Esophagus muscularis mucosa (tissue), 4 donors: ENCODE results near the gene TOE1. TPM values are rescaled to one million over a fixed set of nuclear protein-coding genes. Genes with fewer than 3 reads are reported as not detected.

ENCODE experiments used
- DNase-seq: peaks from one replicate; pipeline ENCODE4 v3.0.0-alpha.2; 2017; ENCODE audit errors: extremely low spot score
- H3K27ac ChIP-seq, 4 donors: fragments of 200-600 bp; sonication (generic); replicated peaks in 1 of 4; 1 replicate in 3 of 4; 2 replicates in 1 of 4; pipeline ENCODE4 v1.5.1; 2016 to 2019; ENCODE audit warnings: mild to moderate bottlenecking in 1 of 4
- H3K27me3 ChIP-seq, 4 donors: fragments of 200-600 bp; sonication (generic); one replicate each; pipeline versions ENCODE4 v1.5.1 to v1.6.0; 2016 to 2019
- H3K36me3 ChIP-seq, 4 donors: fragments of 200-600 bp; sonication (generic); one replicate each; pipeline ENCODE4 v1.5.1; 2016 to 2019
- H3K4me1 ChIP-seq, 4 donors: fragments of 200-600 bp; sonication (generic); one replicate each; pipeline ENCODE4 v1.5.1; 2016 to 2019
- H3K4me3 ChIP-seq, 4 donors: fragments of 200-600 bp; sonication (generic); 1 replicate in 2 of 4; 2 replicates in 2 of 4; pipeline ENCODE4 v1.5.1; 2016 to 2019; ENCODE audit warnings: mild to moderate bottlenecking in 4 of 4, moderate library complexity in 1 of 4
- H3K9me3 ChIP-seq, 4 donors: fragments of 200-600 bp; sonication (generic); 1 replicate in 3 of 4; 2 replicates in 1 of 4; pipeline ENCODE4 v1.5.1; 2016 to 2019
- CTCF ChIP-seq, 3 experiments: fragments of 200-600 bp in 2 of 3; fragments of 450-650 bp in 1 of 3; sonication (generic) in 2 of 3; IDR thresholded peaks; one replicate each; pipeline ENCODE4 v1.5.1; 2017 to 2019; ENCODE audit warnings: antibody characterized with exemption in 3 of 3, mild to moderate bottlenecking in 2 of 3, moderate library complexity in 1 of 3
- EP300 ChIP-seq: sonication (generic); formaldehyde crosslinking; IDR thresholded peaks from one replicate; pipeline ENCODE4 v1.6.1; 2017; ENCODE audit warnings: antibody characterized with exemption
- POLR2A ChIP-seq: fragments of 450-650 bp; IDR thresholded peaks from one replicate; pipeline ENCODE4 v1.6.1; 2017; ENCODE audit warnings: antibody characterized with exemption, moderate library complexity, mild to moderate bottlenecking, low read depth
- POLR2AphosphoS5 ChIP-seq, 2 donors: sonication (generic); formaldehyde crosslinking; IDR thresholded peaks; one replicate each; pipeline ENCODE4 v1.6.1; 2017; ENCODE audit warnings: antibody characterized with exemption in 2 of 2
- WGBS: methylation state at CpG from one replicate; pipeline ENCODE4 v1.1.5; 2018; 5-methylcytosine and 5-hydroxymethylcytosine counted together
- intact Hi-C: fragments of 100-400 bp; cut with DNase I; formaldehyde crosslinking; loops from one replicate; pipeline ENCODE4 v1.15.1; 2023
- total RNA-seq, 4 donors: library from RNA; depleted of rRNA; stranded (reverse); fragments of >200 nt; gene quantifications; one replicate each; pipeline versions ENCODE4 v1.1.0 to v1.2.1, GENCODE V29; 2016

Gene TOE1
- total RNA-seq, 4 donors from 2014 or later, result 5.0 to 11.8 (median 7.6) TPM

GRCh38 chr1:45337630-45338325 is 2.2 kb upstream of the TOE1 start:
- H3K27me3 ChIP-seq, result no peaks in the 10 kb centered on the region
- intact Hi-C loops, result loop anchor here (5.0 kb wide), 1 partner anchor 35 kb away; no protein-coding TSS in a partner anchor
- no peak overlapping the region for H3K4me3 ChIP-seq
- peaks cover 21 to 37% (median 29%) of the 10 kb centered on the region in 4 donors for H3K4me1 ChIP-seq
- no peak for TF ChIP-seq EP300
- no peak overlapping the region for H3K27ac ChIP-seq
- H3K36me3 ChIP-seq, result peaks cover 20 to 34% (median 30%) of the 10 kb centered on the region in 4 donors
- WGBS, result 87% methylated on average over 3 of the region's 3 CpGs
- H3K9me3 ChIP-seq, result no peaks in the 10 kb centered on the region
- DNase-seq, result no peak

DNA sequence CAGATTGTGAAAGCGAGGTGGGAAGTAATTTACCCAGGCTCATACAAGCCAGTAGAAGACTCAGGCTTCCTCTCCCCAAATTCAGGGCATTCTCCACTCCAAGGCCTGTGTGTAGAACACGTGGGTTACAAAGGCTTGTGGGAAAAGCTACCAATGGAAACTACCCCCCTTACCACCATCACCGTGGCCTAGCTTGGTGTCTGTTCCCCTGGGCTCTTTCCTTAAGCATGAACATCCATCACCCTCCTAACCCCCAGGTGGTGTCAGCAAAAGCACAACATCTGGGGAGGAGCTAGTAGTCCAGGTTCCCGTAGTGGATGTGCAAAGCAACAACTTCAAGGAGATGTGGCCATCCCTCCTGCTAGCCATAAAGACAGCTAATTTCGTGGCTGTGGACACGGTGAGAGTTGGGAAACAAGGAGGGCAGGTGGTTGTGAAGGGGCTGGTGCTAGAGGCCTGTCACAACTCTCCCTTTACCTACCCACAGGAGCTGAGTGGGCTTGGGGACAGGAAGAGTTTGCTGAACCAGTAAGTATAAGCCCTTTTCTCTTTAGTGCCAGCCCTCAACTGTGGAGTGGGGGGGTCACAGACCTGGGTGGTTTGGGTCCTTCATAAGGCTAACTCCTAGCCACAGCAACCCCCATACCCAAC is 971 bp downstream of the TOE1 start:
- TF ChIP-seq POLR2AphosphoS5 (IDR thresholded peaks at IDR 0.05), result no peak
- no peak for TF ChIP-seq POLR2A
- no peak for TF ChIP-seq CTCF (IDR thresholded peaks at IDR 0.05)
- TF ChIP-seq EP300, result no peak
- no peaks in the 10 kb centered on the region for H3K27me3 ChIP-seq
- peaks cover 21 to 37% (median 29%) of the 10 kb centered on the region in 4 donors for H3K4me1 ChIP-seq
- peak overlapping the region; percentile 74 to 91 (median 82) for H3K4me3 ChIP-seq
- 21% methylated on average over 6 of the region's 6 CpGs for WGBS
- peaks cover 19 to 44% (median 42%) of the 10 kb centered on the region in 4 donors for H3K36me3 ChIP-seq
- intact Hi-C loops, result no loop called here
- no peak for DNase-seq
- no peaks in the 10 kb centered on the region for H3K9me3 ChIP-seq
- H3K27ac ChIP-seq, result peak overlapping the region; percentile 93 to 97 (median 95)

DNA sequence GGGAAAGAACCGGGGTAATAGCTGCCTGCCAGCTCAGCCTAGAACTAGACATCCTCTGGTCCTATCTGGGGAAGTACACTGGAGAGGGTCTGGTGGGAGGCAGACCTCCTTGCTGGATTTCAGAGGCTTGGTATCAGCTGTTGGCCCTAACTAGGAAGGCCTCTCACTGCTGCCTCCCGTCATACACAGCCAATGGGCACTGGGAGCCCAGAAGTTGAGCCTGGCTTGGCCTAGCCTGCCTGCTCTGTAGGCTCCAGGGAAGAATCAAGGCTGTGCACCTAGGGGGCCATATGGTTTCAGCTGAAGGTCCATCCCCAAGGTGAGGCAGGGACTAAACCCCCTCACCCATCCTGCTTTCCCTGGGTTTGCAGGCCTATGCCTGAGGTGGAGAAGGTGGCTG is 4.5 kb downstream of the TOE1 start:
- no peak overlapping the region for H3K27ac ChIP-seq
- TF ChIP-seq POLR2AphosphoS5 (IDR thresholded peaks at IDR 0.05) (no peak), EP300 (no peak), POLR2A (no peak), CTCF (IDR thresholded peaks at IDR 0.05) (no peak)
- no peak for DNase-seq
- no peaks in the 10 kb centered on the region for H3K27me3 ChIP-seq
- no peak overlapping the region for H3K4me3 ChIP-seq
- intact Hi-C loops, result no loop called here
- peaks cover 19 to 46% (median 43%) of the 10 kb centered on the region in 4 donors for H3K36me3 ChIP-seq
- 100% methylated on average over 2 of the region's 2 CpGs for WGBS
- no peaks in the 10 kb centered on the region for H3K9me3 ChIP-seq
- peaks cover 32 to 43% (median 41%) of the 10 kb centered on the region in 4 donors for H3K4me1 ChIP-seq

- H3K36me3 ChIP-seq, result peaks cover 19 to 46% (median 43%) of the 10 kb centered on the region in 4 donors
- no peaks in the 10 kb centered on the region for H3K9me3 ChIP-seq
- no peak overlapping the region for H3K27ac ChIP-seq
- DNase-seq, result no peak
- TF ChIP-seq POLR2AphosphoS5 (IDR thresholded peaks at IDR 0.05) (no peak), POLR2A (no peak), CTCF (IDR thresholded peaks at IDR 0.05) (no peak), EP300 (no peak)
- H3K27me3 ChIP-seq, result no peaks in the 10 kb centered on the region
- peaks cover 33 to 46% (median 44%) of the 10 kb centered on the region in 4 donors for H3K4me1 ChIP-seq
- 86% methylated on average over 12 of the region's 13 CpGs for WGBS
- H3K4me3 ChIP-seq, result no peak overlapping the region
- intact Hi-C loops, result no loop called here
Observed at GRCh38 chr1:45345014-45345413, 5.0 kb downstream of the TOE1 start.

DNA sequence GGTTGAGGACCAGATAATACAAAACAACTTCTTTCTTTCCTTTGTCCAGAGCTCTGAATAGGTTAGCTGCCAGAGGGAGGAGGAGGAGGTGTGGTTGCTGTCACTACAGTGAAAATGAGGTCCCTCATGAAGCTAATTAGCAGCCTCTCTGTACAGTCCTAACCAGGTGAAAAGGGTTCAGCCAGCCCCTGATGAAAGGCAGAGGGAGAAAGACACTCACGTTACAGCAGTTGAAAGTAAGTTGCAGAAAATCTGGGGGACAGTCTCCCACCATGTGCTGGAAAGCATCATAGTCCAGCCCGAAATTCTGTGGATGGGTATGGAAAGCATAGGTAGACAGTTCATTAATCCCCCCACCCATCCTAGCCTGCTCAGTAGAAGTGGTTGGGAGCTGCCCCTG is 6.5 kb downstream of the TOE1 start:
- Histone ChIP-seq H3K4me3 (no peak overlapping the region), H3K36me3 (peaks cover 19 to 46% (median 43%) of the 10 kb centered on the region in 4 donors), H3K27ac (no peak overlapping the region), H3K4me1 (peaks cover 24 to 36% (median 33%) of the 10 kb centered on the region in 4 donors), H3K27me3 (no peaks in the 10 kb centered on the region), H3K9me3 (no peaks in the 10 kb centered on the region)
- no peak for TF ChIP-seq POLR2AphosphoS5 (IDR thresholded peaks at IDR 0.05)
- no peak for TF ChIP-seq CTCF (IDR thresholded peaks at IDR 0.05)
- TF ChIP-seq EP300, result no peak
- no peak for TF ChIP-seq POLR2A
- WGBS, result 93% methylated on average over 2 of the region's 2 CpGs
- intact Hi-C loops, result no loop called here
- no peak for DNase-seq
